Osteocyte (in vitro differentiated cells): ENCODE data around the gene STXBP4. TPM values are rescaled to one million over a fixed set of nuclear protein-coding genes. Genes with fewer than 3 reads are reported as not detected.

Experiments
- DNase-seq: peaks from one replicate; pipeline ENCODE4 v3.0.0; 2021; ENCODE audit warnings: mixed read lengths; ENCODE audit not compliant: unreplicated experiment; ENCODE audit errors: extremely low spot score
- H3K27ac Mint-ChIP-seq: one replicate; pipeline ENCODE4 v1.8.0; 2021; ENCODE audit warnings: mild to moderate bottlenecking, mixed read lengths; ENCODE audit not compliant: unreplicated experiment
- H3K27me3 Mint-ChIP-seq: one replicate; pipeline ENCODE4 v1.8.0; 2021; ENCODE audit warnings: mixed read lengths; ENCODE audit not compliant: unreplicated experiment
- H3K36me3 Mint-ChIP-seq: one replicate; pipeline ENCODE4 v1.8.0; 2021; ENCODE audit warnings: mixed read lengths; ENCODE audit not compliant: unreplicated experiment
- H3K4me1 Mint-ChIP-seq: one replicate; pipeline ENCODE4 v1.8.0; 2021; ENCODE audit warnings: mixed read lengths; ENCODE audit not compliant: unreplicated experiment
- H3K4me3 Mint-ChIP-seq: one replicate; pipeline ENCODE4 v1.8.0; 2021; ENCODE audit warnings: mild to moderate bottlenecking, moderate library complexity, mixed read lengths; ENCODE audit not compliant: unreplicated experiment
- H3K9me3 Mint-ChIP-seq: one replicate; pipeline ENCODE4 v1.8.0; 2021; ENCODE audit warnings: mixed read lengths; ENCODE audit not compliant: unreplicated experiment
- total RNA-seq: library from RNA; stranded (reverse); gene quantifications from 2 replicates; pipeline ENCODE4 v1.2.1, GENCODE V29; 2021
- TF ChIP-seq, protein P1 (sequence below): fragments of 200-600 bp; sonication (generic); IDR thresholded peaks from 2 replicates; pipeline ENCODE4 v1.5.0; 2021; ENCODE audit warnings: antibody characterized with exemption, mild to moderate bottlenecking, moderate library complexity

The STXBP4 gene
- total RNA-seq, 1 donor from 2014 or later = 20.8 TPM

- no peak overlapping the region for H3K27ac Mint-ChIP-seq
- no peaks in the 10 kb centered on the region for H3K27me3 Mint-ChIP-seq
These were observed 190.7 kb downstream of the STXBP4 start for GRCh38 chr17:55159251-55159650.

DNA sequence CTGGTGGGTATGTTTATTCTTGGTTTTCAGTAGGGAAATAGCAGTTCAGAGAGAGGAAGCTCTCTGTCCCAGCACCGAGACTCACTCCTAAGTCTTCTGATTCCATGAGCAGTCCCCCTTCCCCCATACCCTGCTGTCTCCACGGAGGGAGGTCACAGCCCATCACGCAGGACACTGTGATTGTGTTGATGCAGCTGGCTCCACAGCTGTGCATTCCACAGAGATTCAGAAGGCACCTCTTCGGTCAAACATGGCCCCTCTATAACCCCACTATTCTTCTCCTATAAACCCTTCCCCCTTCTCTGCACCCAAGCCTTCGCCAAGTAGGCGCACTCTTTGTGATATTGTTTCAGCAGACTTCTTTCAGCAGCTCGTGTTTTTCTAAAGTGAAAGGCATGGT lies 191.9 kb downstream of the STXBP4 start:
- Mint-ChIP-seq H3K4me1 (peaks cover 63% of the 10 kb centered on the region), H3K27ac (no peak overlapping the region), H3K9me3 (peaks cover 11% of the 10 kb centered on the region), H3K36me3 (peaks cover 4% of the 10 kb centered on the region), H3K27me3 (no peaks in the 10 kb centered on the region), H3K4me3 (no peak overlapping the region)
- no peak for DNase-seq
- TF ChIP-seq, protein P1, sequence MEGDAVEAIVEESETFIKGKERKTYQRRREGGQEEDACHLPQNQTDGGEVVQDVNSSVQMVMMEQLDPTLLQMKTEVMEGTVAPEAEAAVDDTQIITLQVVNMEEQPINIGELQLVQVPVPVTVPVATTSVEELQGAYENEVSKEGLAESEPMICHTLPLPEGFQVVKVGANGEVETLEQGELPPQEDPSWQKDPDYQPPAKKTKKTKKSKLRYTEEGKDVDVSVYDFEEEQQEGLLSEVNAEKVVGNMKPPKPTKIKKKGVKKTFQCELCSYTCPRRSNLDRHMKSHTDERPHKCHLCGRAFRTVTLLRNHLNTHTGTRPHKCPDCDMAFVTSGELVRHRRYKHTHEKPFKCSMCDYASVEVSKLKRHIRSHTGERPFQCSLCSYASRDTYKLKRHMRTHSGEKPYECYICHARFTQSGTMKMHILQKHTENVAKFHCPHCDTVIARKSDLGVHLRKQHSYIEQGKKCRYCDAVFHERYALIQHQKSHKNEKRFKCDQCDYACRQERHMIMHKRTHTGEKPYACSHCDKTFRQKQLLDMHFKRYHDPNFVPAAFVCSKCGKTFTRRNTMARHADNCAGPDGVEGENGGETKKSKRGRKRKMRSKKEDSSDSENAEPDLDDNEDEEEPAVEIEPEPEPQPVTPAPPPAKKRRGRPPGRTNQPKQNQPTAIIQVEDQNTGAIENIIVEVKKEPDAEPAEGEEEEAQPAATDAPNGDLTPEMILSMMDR = no peak

More at GRCh38 chr17:55159251-55159650, 190.7 kb downstream of the STXBP4 start:
- TF ChIP-seq, protein P1 = no peak
- Mint-ChIP-seq H3K4me1 (peaks cover 59% of the 10 kb centered on the region), H3K4me3 (no peak overlapping the region), H3K9me3 (peaks cover 11% of the 10 kb centered on the region), H3K36me3 (peaks cover 4% of the 10 kb centered on the region)
- DNase-seq = no peak

- Mint-ChIP-seq H3K4me3 (no peak overlapping the region), H3K27me3 (no peaks in the 10 kb centered on the region), H3K4me1 (peaks cover 48% of the 10 kb centered on the region), H3K9me3 (peaks cover 11% of the 10 kb centered on the region), H3K27ac (peak overlapping the region; percentile 18), H3K36me3 (peaks cover 8% of the 10 kb centered on the region)
- no peak for DNase-seq
- TF ChIP-seq, protein P1 = no peak
These were observed 193.5 kb downstream of the STXBP4 start for GRCh38 chr17:55161935-55162555.

DNA sequence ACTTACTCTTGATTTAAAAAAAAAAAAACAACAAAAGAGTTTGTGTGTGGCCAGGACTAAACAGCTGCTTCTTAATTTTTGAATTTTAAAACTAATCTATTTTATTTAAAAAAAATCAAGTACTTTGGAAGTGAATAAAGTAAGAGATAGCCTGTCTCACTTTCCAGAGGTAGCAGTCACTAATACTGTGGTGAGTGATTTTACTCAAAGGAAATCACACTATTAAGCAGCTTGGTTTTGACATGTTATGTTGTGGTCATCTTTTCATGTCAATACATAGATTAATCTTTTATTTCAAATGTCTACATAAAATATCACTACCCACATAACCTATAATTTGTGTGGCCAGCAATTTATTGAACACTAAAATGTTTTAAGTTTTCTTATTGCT lies 194.0 kb downstream of the STXBP4 start:
- no peak overlapping the region for H3K27ac Mint-ChIP-seq
- H3K4me1 Mint-ChIP-seq = peaks cover 44% of the 10 kb centered on the region
- DNase-seq = no peak
- TF ChIP-seq, protein P1 = no peak
- H3K9me3 Mint-ChIP-seq = peaks cover 11% of the 10 kb centered on the region
- H3K36me3 Mint-ChIP-seq = peaks cover 8% of the 10 kb centered on the region
- no peaks in the 10 kb centered on the region for H3K27me3 Mint-ChIP-seq
- no peak overlapping the region for H3K4me3 Mint-ChIP-seq

GRCh38 chr17:55163408-55163807 lies 194.8 kb downstream of the STXBP4 start:
- TF ChIP-seq, protein P1 = no peak
- H3K4me3 Mint-ChIP-seq = no peak overlapping the region
- no peaks in the 10 kb centered on the region for H3K27me3 Mint-ChIP-seq
- peak overlapping the region; percentile 73 for H3K27ac Mint-ChIP-seq
- peaks cover 36% of the 10 kb centered on the region for H3K4me1 Mint-ChIP-seq
- H3K9me3 Mint-ChIP-seq = peaks cover 10% of the 10 kb centered on the region
- no peak for DNase-seq
- H3K36me3 Mint-ChIP-seq = peaks cover 10% of the 10 kb centered on the region
